ENCODE measurements around the gene ANKRD10.

ANKRD10 gene

GRCh38 chr13:110887597-110888333, 27.1 kb downstream of the ANKRD10 start:
- TF ChIP-seq CEBPB (IDR thresholded peaks at IDR 0.05) (no peak), RAD21 (IDR thresholded peaks at IDR 0.05; ENCODE audit: low read depth) (no peak)

GRCh38 chr13:110886870-110887596, 27.8 kb downstream of the ANKRD10 start:
- TF ChIP-seq MAX (IDR thresholded peaks at IDR 0.05) (no peak), EGR1 (IDR thresholded peaks at IDR 0.05) (no peak), FOXM1 (IDR thresholded peaks at IDR 0.05; ENCODE audit: borderline replicate concordance, low read depth) (no peak), YY1 (IDR thresholded peaks at IDR 0.05; ENCODE audit: low read depth) (no peak), TCF12 (IDR thresholded peaks at IDR 0.05; ENCODE audit: low read depth) (no peak), USF1 (IDR thresholded peaks at IDR 0.05) (no peak), RAD21 (IDR thresholded peaks at IDR 0.05; ENCODE audit: low read depth) (no peak), ZBTB7A (IDR thresholded peaks at IDR 0.05; ENCODE audit: low read depth) (no peak), REST (IDR thresholded peaks at IDR 0.05; ENCODE audit: low read depth) (no peak)

GRCh38 chr13:110885966-110886869, 28.7 kb downstream of the ANKRD10 start:
- TF ChIP-seq ZBTB7A (IDR thresholded peaks at IDR 0.05; ENCODE audit: low read depth) (no peak), YY1 (IDR thresholded peaks at IDR 0.05; ENCODE audit: low read depth) (no peak), TEAD4 (IDR thresholded peaks at IDR 0.05) (no peak), EGR1 (IDR thresholded peaks at IDR 0.05) (no peak), FOXM1 (IDR thresholded peaks at IDR 0.05; ENCODE audit: borderline replicate concordance, low read depth) (no peak), TAF1 (IDR thresholded peaks at IDR 0.05; ENCODE audit: low read depth) (no peak), TCF12 (IDR thresholded peaks at IDR 0.05; ENCODE audit: low read depth) (no peak), CREB1 (IDR thresholded peaks at IDR 0.05; ENCODE audit: low read depth) (no peak), MAX (IDR thresholded peaks at IDR 0.05) (no peak), USF1 (IDR thresholded peaks at IDR 0.05) (no peak), EP300 (IDR thresholded peaks at IDR 0.05; ENCODE audit: borderline replicate concordance) (no peak), CEBPB (IDR thresholded peaks at IDR 0.05) (no peak), RAD21 (IDR thresholded peaks at IDR 0.05; ENCODE audit: low read depth) (no peak), REST (IDR thresholded peaks at IDR 0.05; ENCODE audit: low read depth) (no peak), NFIC (IDR thresholded peaks at IDR 0.05) (no peak)

GRCh38 chr13:110885516-110885915, 29.4 kb downstream of the ANKRD10 start:
- TF ChIP-seq TEAD4 (IDR thresholded peaks at IDR 0.05) (no peak), NFIC (IDR thresholded peaks at IDR 0.05) (no peak), ZBTB7A (IDR thresholded peaks at IDR 0.05; ENCODE audit: low read depth) (no peak), USF1 (IDR thresholded peaks at IDR 0.05) (no peak), MAX (IDR thresholded peaks at IDR 0.05) (no peak)

- TF ChIP-seq ZBTB7A (IDR thresholded peaks at IDR 0.05; ENCODE audit: low read depth) = no peak
- no peak for TF ChIP-seq YY1 (IDR thresholded peaks at IDR 0.05; ENCODE audit: low read depth)
- no peak for TF ChIP-seq FOXM1 (IDR thresholded peaks at IDR 0.05; ENCODE audit: borderline replicate concordance, low read depth)
- TF ChIP-seq NFIC (IDR thresholded peaks at IDR 0.05) = no peak
- TF ChIP-seq REST (IDR thresholded peaks at IDR 0.05; ENCODE audit: low read depth) = no peak
- TF ChIP-seq TAF1 (IDR thresholded peaks at IDR 0.05; ENCODE audit: low read depth) = no peak
- no peak for TF ChIP-seq MAX (IDR thresholded peaks at IDR 0.05)
- no peak for TF ChIP-seq RAD21 (IDR thresholded peaks at IDR 0.05; ENCODE audit: low read depth)
- no peak for TF ChIP-seq TEAD4 (IDR thresholded peaks at IDR 0.05)
- no peak for TF ChIP-seq CREB1 (IDR thresholded peaks at IDR 0.05; ENCODE audit: low read depth)
- no peak for TF ChIP-seq CEBPB (IDR thresholded peaks at IDR 0.05)
- no peak for TF ChIP-seq EGR1 (IDR thresholded peaks at IDR 0.05)
- no peak for TF ChIP-seq USF1 (IDR thresholded peaks at IDR 0.05)
- TF ChIP-seq EP300 (IDR thresholded peaks at IDR 0.05; ENCODE audit: borderline replicate concordance) = no peak
- TF ChIP-seq TCF12 (IDR thresholded peaks at IDR 0.05; ENCODE audit: low read depth) = no peak
Observed at GRCh38 chr13:110884517-110884916, 30.4 kb downstream of the ANKRD10 start.
